HG03457 (cell line): Measurements from ENCODE around the gene MARCO.
"Not testable (repeated sequence)": the region's sequence is repeated elsewhere in the genome, so short reads cannot be mapped to it uniquely, and the experiment has no call there.

Source experiments
- ATAC-seq: cut with Tn5 transposase; IDR thresholded peaks from one replicate; pipeline ENCODE4 v1.9.1; 2021; ENCODE audit warnings: moderate number of reproducible peaks; ENCODE audit not compliant: unreplicated experiment

MARCO gene

GRCh38 chr2:119028327-119029174 lies 86.6 kb downstream of the MARCO start:
- ATAC-seq: no peak

- no peak for ATAC-seq
These were observed 87.3 kb downstream of the MARCO start for GRCh38 chr2:119029297-119029696.

GRCh38 chr2:119037922-119038321 lies 95.9 kb downstream of the MARCO start:
- ATAC-seq: not testable (repeated sequence)

- ATAC-seq: no peak
These were observed 98.7 kb downstream of the MARCO start for GRCh38 chr2:119040730-119041129.
